ENCODE measurements around the gene HTR7.

HTR7 gene

GRCh38 chr10:90805206-90805605, 52.6 kb downstream of the HTR7 start:
- DNase-seq (ENCODE audit: low read depth, low spot score): no peak

GRCh38 chr10:90804354-90804753, 53.5 kb downstream of the HTR7 start:
- DNase-seq (ENCODE audit: low read depth, low spot score): no peak

- no peak for DNase-seq (ENCODE audit: low read depth, low spot score)
These were observed 56.2 kb downstream of the HTR7 start for GRCh38 chr10:90801608-90802007.

- DNase-seq (ENCODE audit: low read depth, low spot score): no peak
These were observed 57.5 kb downstream of the HTR7 start for GRCh38 chr10:90800232-90800796.

- DNase-seq (ENCODE audit: low read depth, low spot score): no peak
These were observed 58.7 kb downstream of the HTR7 start for GRCh38 chr10:90799172-90799571.

GRCh38 chr10:90798482-90798881, 59.4 kb downstream of the HTR7 start:
- no peak for DNase-seq (ENCODE audit: low read depth, low spot score)

- DNase-seq (ENCODE audit: low read depth, low spot score): no peak
These were observed 67.4 kb downstream of the HTR7 start for GRCh38 chr10:90790422-90790821.

- DNase-seq (ENCODE audit: low read depth, low spot score): no peak
These were observed 68.9 kb downstream of the HTR7 start for GRCh38 chr10:90788968-90789367.

- DNase-seq (ENCODE audit: low read depth, low spot score): no peak
These were observed 69.7 kb downstream of the HTR7 start for GRCh38 chr10:90788199-90788491.

- DNase-seq (ENCODE audit: low read depth, low spot score): peak; percentile 22
These were observed 70.2 kb downstream of the HTR7 start for GRCh38 chr10:90787393-90788198.

- DNase-seq (ENCODE audit: low read depth, low spot score): no peak
These were observed 72.1 kb downstream of the HTR7 start for GRCh38 chr10:90785782-90786181.

- DNase-seq (ENCODE audit: low read depth, low spot score): no peak
These were observed 73.1 kb downstream of the HTR7 start for GRCh38 chr10:90784771-90785170.

GRCh38 chr10:90780488-90780887, 77.4 kb downstream of the HTR7 start:
- no peak for DNase-seq (ENCODE audit: low read depth, low spot score)

GRCh38 chr10:90779548-90779947, 78.3 kb downstream of the HTR7 start:
- DNase-seq (ENCODE audit: low read depth, low spot score): no peak

- DNase-seq (ENCODE audit: low read depth, low spot score): no peak
These were observed 80.2 kb downstream of the HTR7 start for GRCh38 chr10:90777621-90778020.

GRCh38 chr10:90775351-90776028, 82.3 kb downstream of the HTR7 start:
- peak; percentile 52 for DNase-seq (ENCODE audit: low read depth, low spot score)

GRCh38 chr10:90769946-90770841, 87.6 kb downstream of the HTR7 start:
- no peak for DNase-seq (ENCODE audit: low read depth, low spot score)

- peak; percentile 70 for DNase-seq (ENCODE audit: low read depth, low spot score)
These were observed 106.5 kb downstream of the HTR7 start for GRCh38 chr10:90751107-90751997.

GRCh38 chr10:90746829-90747228, 111.0 kb downstream of the HTR7 start:
- DNase-seq (ENCODE audit: low read depth, low spot score): no peak

GRCh38 chr10:90745565-90745964, 112.3 kb downstream of the HTR7 start:
- no peak for DNase-seq (ENCODE audit: low read depth, low spot score)

GRCh38 chr10:90743291-90743690, 114.5 kb downstream of the HTR7 start:
- DNase-seq (ENCODE audit: low read depth, low spot score): peak; percentile 37
